ENCODE results near the gene BEND5.

BEND5 gene

GRCh38 chr1:48678710-48679505 is 97.8 kb downstream of the BEND5 start:
- DNase-seq: no peak
